Gastrocnemius medialis (tissue), 4 donors: ENCODE measurements around the gene CDC25C. TPM values are rescaled to one million over a fixed set of nuclear protein-coding genes. Genes with fewer than 3 reads are reported as not detected.

Source experiments
- ATAC-seq, 2 donors: fragments of 150-250 bp; one replicate each; pipeline ENCODE4 v1.9.1; 2016
- DNase-seq, 2 donors: peaks; one replicate each; pipeline ENCODE4 v3.0.0-alpha.2; 2019
- H3K27ac ChIP-seq, 4 donors: fragments of 200-600 bp; sonication (generic); 1 replicate in 1 of 4; 2 replicates in 3 of 4; pipeline ENCODE4 v1.5.1; 2016 to 2018; ENCODE audit warnings: mild to moderate bottlenecking in 2 of 4, moderate library complexity in 1 of 4
- H3K27me3 ChIP-seq, 3 donors: fragments of 200-600 bp; sonication (generic) in 2 of 3; 1 replicate in 1 of 3; 2 replicates in 2 of 3; pipeline versions ENCODE4 v1.5.1 to v1.6.0; 2016 to 2019; ENCODE audit warnings: mild to moderate bottlenecking in 1 of 3, moderate library complexity in 1 of 3
- H3K36me3 ChIP-seq, 2 donors: fragments of 200-600 bp; sonication (generic) in 1 of 2; one replicate each; pipeline ENCODE4 v1.5.1; 2017 to 2018
- H3K4me1 ChIP-seq, 2 donors: fragments of 200-600 bp; sonication (generic) in 1 of 2; one replicate each; pipeline ENCODE4 v1.5.1; 2016 to 2017; ENCODE audit warnings: mild to moderate bottlenecking in 2 of 2
- H3K4me3 ChIP-seq, 4 donors: fragments of 200-600 bp; sonication (generic) in 3 of 4; 1 replicate in 1 of 4; 2 replicates in 3 of 4; pipeline ENCODE4 v1.5.1; 2016 to 2019; ENCODE audit warnings: mild to moderate bottlenecking in 2 of 4
- H3K9me3 ChIP-seq, 3 donors: fragments of 200-600 bp; sonication (generic) in 2 of 3; 1 replicate in 1 of 3; 2 replicates in 2 of 3; pipeline ENCODE4 v1.5.1; 2016 to 2019
- POLR2A ChIP-seq, 2 donors: fragments of 450-650 bp; IDR thresholded peaks; one replicate each; pipeline ENCODE4 v1.6.1; 2017; ENCODE audit warnings: antibody characterized with exemption in 2 of 2, mild to moderate bottlenecking in 2 of 2, moderate library complexity in 2 of 2
- in situ Hi-C, 4 donors: fragments of 200-750 bp; cut with MboI; loops; one replicate each; pipeline versions ENCODE4 v1.15.0 to v1.8.0; 2017; ENCODE audit warnings: low sequenced_read_pairs in 4 of 4
- intact Hi-C: fragments of 100-400 bp; cut with DNase I; formaldehyde crosslinking; loops from one replicate; pipeline ENCODE4 v1.15.1; 2023; ENCODE audit warnings: low total_unique reads
- total RNA-seq, 4 donors: library from RNA; depleted of rRNA; stranded (reverse); fragments of >200 nt; gene quantifications; one replicate each; pipeline versions ENCODE4 v1.1.0 to v1.2.3, GENCODE V29; 2016
- TF ChIP-seq, protein P1 (sequence below), 5 experiments: fragments of 450-650 bp in 3 of 5; fragments of 200-600 bp in 2 of 5; sonication (generic) in 2 of 5; IDR thresholded peaks in 4 of 5; conservative IDR thresholded peaks in 1 of 5; 1 replicate in 4 of 5; 2 replicates in 1 of 5; pipeline ENCODE4 v1.5.1; 2016 to 2019; ENCODE audit warnings: antibody characterized with exemption in 5 of 5, mild to moderate bottlenecking in 3 of 5, moderate library complexity in 3 of 5

CDC25C gene
- total RNA-seq, 4 donors from 2014 or later, result not detected

DNA sequence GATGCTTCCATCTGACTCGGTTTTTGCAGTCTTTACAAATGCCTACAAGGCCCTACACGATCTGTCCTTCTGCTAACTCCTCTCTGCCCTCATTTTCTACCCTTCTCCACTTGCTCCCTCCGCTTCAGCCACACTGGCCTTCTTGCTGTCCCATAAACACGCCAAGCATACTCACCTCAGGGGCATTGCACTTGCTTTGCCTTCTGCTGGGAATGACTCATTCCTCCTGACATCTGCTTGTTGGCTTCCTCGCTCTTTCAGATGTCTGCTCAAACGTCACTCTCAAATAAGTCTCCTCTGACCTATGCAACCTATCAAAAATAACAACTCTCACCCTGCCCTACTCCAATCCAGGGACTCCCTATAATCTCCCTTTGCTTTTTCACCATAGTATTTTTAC is 28.2 kb downstream of the CDC25C start:
- Histone ChIP-seq H3K9me3 (no peaks in the 10 kb centered on the region), H3K27ac (no peak overlapping the region), H3K4me3 (no peak overlapping the region), H3K36me3 (no peaks in the 10 kb centered on the region), H3K4me1 (peaks cover 7 to 8% of the 10 kb centered on the region in 2 donors), H3K27me3 (no peaks in the 10 kb centered on the region)
- TF ChIP-seq POLR2A (IDR thresholded peaks at IDR 0.05), result no peak
- TF ChIP-seq, protein P1, sequence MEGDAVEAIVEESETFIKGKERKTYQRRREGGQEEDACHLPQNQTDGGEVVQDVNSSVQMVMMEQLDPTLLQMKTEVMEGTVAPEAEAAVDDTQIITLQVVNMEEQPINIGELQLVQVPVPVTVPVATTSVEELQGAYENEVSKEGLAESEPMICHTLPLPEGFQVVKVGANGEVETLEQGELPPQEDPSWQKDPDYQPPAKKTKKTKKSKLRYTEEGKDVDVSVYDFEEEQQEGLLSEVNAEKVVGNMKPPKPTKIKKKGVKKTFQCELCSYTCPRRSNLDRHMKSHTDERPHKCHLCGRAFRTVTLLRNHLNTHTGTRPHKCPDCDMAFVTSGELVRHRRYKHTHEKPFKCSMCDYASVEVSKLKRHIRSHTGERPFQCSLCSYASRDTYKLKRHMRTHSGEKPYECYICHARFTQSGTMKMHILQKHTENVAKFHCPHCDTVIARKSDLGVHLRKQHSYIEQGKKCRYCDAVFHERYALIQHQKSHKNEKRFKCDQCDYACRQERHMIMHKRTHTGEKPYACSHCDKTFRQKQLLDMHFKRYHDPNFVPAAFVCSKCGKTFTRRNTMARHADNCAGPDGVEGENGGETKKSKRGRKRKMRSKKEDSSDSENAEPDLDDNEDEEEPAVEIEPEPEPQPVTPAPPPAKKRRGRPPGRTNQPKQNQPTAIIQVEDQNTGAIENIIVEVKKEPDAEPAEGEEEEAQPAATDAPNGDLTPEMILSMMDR (IDR thresholded peaks at IDR 0.05 in 4 of 5, conservative IDR thresholded peaks at IDR 0.05 in 1 of 5), result no peak
- in situ Hi-C loops (loop anchor here in 1 of 4 donors (25.0 kb wide), 1 partner anchor 109 kb away; no protein-coding TSS in a partner anchor), intact Hi-C loops (no loop called here)
- no peak for DNase-seq
- no peak for ATAC-seq

DNA sequence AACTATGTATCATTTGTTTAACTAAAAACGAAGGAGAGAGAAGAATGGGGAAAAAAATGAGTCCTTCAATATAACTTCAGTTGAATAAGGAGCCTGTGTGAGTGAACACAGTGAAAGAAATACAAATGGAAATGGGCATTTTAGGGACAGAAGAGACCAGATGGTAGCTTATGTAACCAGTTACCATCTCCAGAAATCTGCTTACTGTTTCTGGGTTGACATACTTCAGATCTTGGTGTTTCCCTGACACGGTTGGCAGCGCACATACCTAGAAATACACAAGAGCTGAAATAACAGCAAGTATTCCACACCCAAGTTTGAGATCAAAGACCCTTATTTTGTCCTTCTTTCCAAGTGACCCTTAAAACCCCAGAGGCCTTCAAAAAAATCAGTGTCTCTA is 42.3 kb downstream of the CDC25C start:
- TF ChIP-seq, protein P1 (IDR thresholded peaks at IDR 0.05 in 4 of 5, conservative IDR thresholded peaks at IDR 0.05 in 1 of 5), result no peak
- TF ChIP-seq POLR2A (IDR thresholded peaks at IDR 0.05), result no peak
- Histone ChIP-seq H3K36me3 (no peaks in the 10 kb centered on the region), H3K9me3 (no peaks in the 10 kb centered on the region), H3K27ac (no peak overlapping the region), H3K4me1 (no peaks in the 10 kb centered on the region), H3K27me3 (no peaks in the 10 kb centered on the region), H3K4me3 (no peak overlapping the region)
- intact Hi-C loops (no loop called here), in situ Hi-C loops (no loop called here)
- DNase-seq (no peak), ATAC-seq (no peak)

DNA sequence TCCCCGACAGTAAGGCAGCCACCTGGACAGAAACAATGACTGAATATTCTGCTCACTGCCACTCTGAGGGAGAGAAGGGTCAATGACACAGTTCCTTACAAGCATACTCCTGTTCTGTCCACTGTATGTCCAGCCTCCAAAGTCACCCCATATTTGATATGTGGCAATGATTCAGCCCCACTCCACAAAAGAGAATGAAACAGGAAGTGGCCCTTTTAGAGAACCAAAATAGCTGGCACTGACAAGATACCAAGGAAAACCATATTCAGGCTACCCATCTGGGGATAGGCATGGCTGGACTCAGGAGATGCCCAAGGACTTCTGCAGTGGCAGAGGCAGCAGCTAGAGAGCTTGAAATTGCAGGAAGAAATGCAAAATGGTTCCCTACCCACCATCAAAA is 44.4 kb downstream of the CDC25C start:
- no peak for DNase-seq
- intact Hi-C loops, result no loop called here
- no peaks in the 10 kb centered on the region for H3K9me3 ChIP-seq
- TF ChIP-seq, protein P1 (IDR thresholded peaks at IDR 0.05 in 4 of 5, conservative IDR thresholded peaks at IDR 0.05 in 1 of 5), result no peak
- TF ChIP-seq POLR2A (IDR thresholded peaks at IDR 0.05), result no peak
- in situ Hi-C loops, result no loop called here
- H3K27me3 ChIP-seq, result no peaks in the 10 kb centered on the region
- no peaks in the 10 kb centered on the region for H3K4me1 ChIP-seq
- H3K27ac ChIP-seq, result no peak overlapping the region
- H3K4me3 ChIP-seq, result no peak overlapping the region
- H3K36me3 ChIP-seq, result no peaks in the 10 kb centered on the region
- no peak for ATAC-seq

DNA sequence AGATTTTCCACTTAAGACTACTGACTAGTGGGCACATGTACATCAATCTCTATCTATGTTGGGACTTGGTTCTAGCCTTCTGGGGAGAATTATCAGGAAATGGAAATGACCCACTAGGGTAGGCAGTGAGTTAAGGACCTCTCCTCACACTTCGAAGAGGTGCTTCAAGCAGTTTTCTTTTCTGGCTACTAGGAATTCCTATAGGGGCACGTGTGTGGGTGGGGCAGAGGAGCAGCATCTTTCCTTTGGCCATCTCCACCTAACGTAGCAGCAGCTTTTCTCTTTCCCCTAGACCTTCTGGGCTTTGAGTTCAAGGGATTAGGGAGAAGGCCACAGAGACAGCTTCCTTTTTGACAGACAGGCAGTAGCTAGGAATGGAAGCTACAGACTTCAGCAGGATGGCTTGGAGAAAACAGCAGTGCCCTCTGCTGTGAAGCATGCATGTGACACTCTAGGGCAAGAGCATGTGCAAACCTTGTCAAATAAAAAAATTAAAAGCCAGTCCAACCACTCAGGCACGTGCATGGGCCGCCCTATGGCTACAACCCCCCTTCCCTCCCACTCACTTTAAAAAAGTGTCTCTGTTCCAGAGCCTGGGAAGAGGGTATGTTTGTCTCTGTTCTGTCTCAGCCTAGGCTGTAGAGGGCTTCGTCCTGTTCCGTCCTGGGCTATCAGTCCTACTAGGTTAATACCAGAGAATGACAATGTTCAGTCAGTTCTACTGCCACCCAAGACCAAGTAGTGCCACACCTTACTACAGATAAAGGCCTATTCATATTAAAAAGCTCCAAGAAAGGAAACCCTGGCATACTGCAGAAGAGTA is 48.5 kb downstream of the CDC25C start:
- in situ Hi-C loops, result no loop called here
- Histone ChIP-seq H3K4me3 (no peak overlapping the region), H3K27me3 (no peaks in the 10 kb centered on the region), H3K27ac (no peak overlapping the region), H3K4me1 (no peaks in the 10 kb centered on the region), H3K9me3 (no peaks in the 10 kb centered on the region), H3K36me3 (no peaks in the 10 kb centered on the region)
- no peak for ATAC-seq
- TF ChIP-seq, protein P1 (IDR thresholded peaks at IDR 0.05 in 4 of 5, conservative IDR thresholded peaks at IDR 0.05 in 1 of 5), result no peak
- no peak for TF ChIP-seq POLR2A (IDR thresholded peaks at IDR 0.05)
- DNase-seq, result no peak
- intact Hi-C loops, result loop anchor here (5.0 kb wide), 1 partner anchor 61 kb away; no protein-coding TSS in a partner anchor
